Smooth muscle cell (in vitro differentiated cells): ENCODE measurements around the gene UNC80. TPM values are rescaled to one million over a fixed set of nuclear protein-coding genes. Genes with fewer than 3 reads are reported as not detected.

Source experiments
- DNase-seq: peaks from one replicate; lab custom pipeline; 2025; ENCODE audit not compliant: unreplicated experiment; lab: John Stamatoyannopoulos, UW
- H2AFZ ChIP-seq: fragments of 200-600 bp; sonication (generic); 2 replicates; pipeline ENCODE4 v1.6.0; 2016; ENCODE audit warnings: antibody characterized with exemption, low read depth, mild to moderate bottlenecking
- H3F3A ChIP-seq: fragments of 200-600 bp; sonication (generic); 2 replicates; pipeline ENCODE4 v1.6.0; 2017; ENCODE audit warnings: antibody characterized with exemption, low read depth
- H3K27ac ChIP-seq: fragments of 200-600 bp; sonication (generic); 2 replicates; pipeline ENCODE4 v1.5.1; 2016; ENCODE audit warnings: low read depth, mild to moderate bottlenecking
- H3K27me3 ChIP-seq: fragments of 200-600 bp; sonication (generic); 2 replicates; pipeline ENCODE4 v1.6.1; 2016; ENCODE audit warnings: low read depth, mild to moderate bottlenecking
- H3K36me3 ChIP-seq: fragments of 200-600 bp; sonication (generic); 2 replicates; pipeline ENCODE4 v1.5.1; 2016; ENCODE audit warnings: low read depth
- H3K4me1 ChIP-seq: fragments of 200-600 bp; sonication (generic); 2 replicates; pipeline ENCODE4 v1.5.1; 2016; ENCODE audit warnings: low read depth
- H3K4me2 ChIP-seq: fragments of 200-600 bp; sonication (generic); 2 replicates; pipeline ENCODE4 v1.6.0; 2016; ENCODE audit warnings: mild to moderate bottlenecking
- H3K4me3 ChIP-seq: fragments of 200-600 bp; sonication (generic); 2 replicates; pipeline ENCODE4 v1.5.1; 2016; ENCODE audit warnings: mild to moderate bottlenecking
- H3K79me2 ChIP-seq: fragments of 200-600 bp; sonication (generic); 2 replicates; pipeline ENCODE4 v1.6.0; 2016; ENCODE audit warnings: low read depth, mild to moderate bottlenecking
- H3K9ac ChIP-seq: fragments of 200-600 bp; sonication (generic); 2 replicates; pipeline ENCODE4 v1.6.0; 2016; ENCODE audit warnings: low read depth
- H3K9me3 ChIP-seq: fragments of 200-600 bp; sonication (generic); replicated peaks from 2 replicates; pipeline ENCODE4 v1.5.1; 2016; ENCODE audit warnings: low read depth
- H4K20me1 ChIP-seq: fragments of 200-600 bp; sonication (generic); 2 replicates; pipeline ENCODE4 v1.6.0; 2016; ENCODE audit warnings: low read depth
- CTCF ChIP-seq: fragments of 200-600 bp; sonication (generic); IDR thresholded peaks from 2 replicates; pipeline ENCODE4 v1.5.1; 2017; ENCODE audit warnings: borderline replicate concordance, mild to moderate bottlenecking, antibody characterized with exemption; ENCODE audit not compliant: insufficient read depth, poor library complexity, severe bottlenecking
- WGBS: methylation state at CpG from one replicate; pipeline ENCODE4 v1.1.7; 2016; ENCODE audit warnings: low lambda C conversion rate; 5-methylcytosine and 5-hydroxymethylcytosine counted together
- polyA plus RNA-seq: library from polyadenylated mRNA; unstranded; fragments of >200 nt; fragmentation: Nextera tagmentation; extraction: Ambion mirVana; gene quantifications from 2 replicates; pipeline ENCODE4 v1.2.1, GENCODE V29; 2016
- total RNA-seq: library from RNA; depleted of rRNA; stranded (reverse); fragments of >200 nt; gene quantifications from 2 replicates; pipeline ENCODE4 v1.2.3, GENCODE V29; 2014

Gene UNC80
- total and polyA plus RNA-seq, 2 experiments from 2014 or later: not detected

- no peak overlapping the region for H3K4me3 ChIP-seq
- no peaks in the 10 kb centered on the region for H3K9me3 ChIP-seq
- WGBS: 90% methylated on average over 2 of the region's 2 CpGs
- H3K27me3 ChIP-seq: no peaks in the 10 kb centered on the region
- TF ChIP-seq CTCF: no peak
- no peak overlapping the region for H2AFZ ChIP-seq
- H4K20me1 ChIP-seq: no peaks in the 10 kb centered on the region
- H3F3A ChIP-seq: no peaks in the 10 kb centered on the region
- no peaks in the 10 kb centered on the region for H3K36me3 ChIP-seq
- H3K9ac ChIP-seq: no peak overlapping the region
- no peak for DNase-seq
- no peaks in the 10 kb centered on the region for H3K79me2 ChIP-seq
- no peak overlapping the region for H3K4me2 ChIP-seq
- H3K4me1 ChIP-seq: no peaks in the 10 kb centered on the region
- H3K27ac ChIP-seq: no peak overlapping the region
Observed at GRCh38 chr2:209917154-209917771, 145.6 kb downstream of the UNC80 start.

GRCh38 chr2:209918251-209918650 is 146.6 kb downstream of the UNC80 start:
- no peak for DNase-seq
- TF ChIP-seq CTCF: no peak
- no peaks in the 10 kb centered on the region for H3K9me3 ChIP-seq
- no peaks in the 10 kb centered on the region for H3K27me3 ChIP-seq
- no peaks in the 10 kb centered on the region for H4K20me1 ChIP-seq
- H3K4me2 ChIP-seq: no peak overlapping the region
- H3K9ac ChIP-seq: no peak overlapping the region
- H3K27ac ChIP-seq: no peak overlapping the region
- no peaks in the 10 kb centered on the region for H3K4me1 ChIP-seq
- WGBS: 93% methylated on average over 6 of the region's 6 CpGs
- H3K79me2 ChIP-seq: no peaks in the 10 kb centered on the region
- no peaks in the 10 kb centered on the region for H3K36me3 ChIP-seq
- H2AFZ ChIP-seq: no peak overlapping the region
- H3F3A ChIP-seq: no peaks in the 10 kb centered on the region
- no peak overlapping the region for H3K4me3 ChIP-seq

DNA sequence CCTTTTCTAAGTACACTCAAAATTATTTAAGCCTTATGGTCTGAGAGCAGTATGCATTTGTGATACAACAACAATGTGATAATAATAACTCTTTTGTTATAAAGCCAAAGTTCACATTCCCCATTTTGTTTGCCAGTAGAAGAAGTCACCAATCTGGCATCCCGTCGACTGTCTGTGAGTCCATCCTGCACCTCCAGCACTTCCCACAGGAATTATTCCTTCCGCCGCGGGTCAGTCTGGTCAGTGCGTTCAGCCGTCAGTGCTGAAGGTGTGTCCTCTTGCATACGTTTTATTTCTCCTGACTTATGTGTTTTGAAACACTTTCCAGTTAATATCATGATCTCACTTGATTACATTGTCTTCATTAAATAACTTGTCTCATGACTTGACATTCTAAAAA is 150.5 kb downstream of the UNC80 start:
- Histone ChIP-seq H3K27me3 (no peaks in the 10 kb centered on the region), H3K27ac (no peak overlapping the region), H3K79me2 (no peaks in the 10 kb centered on the region), H3F3A (no peaks in the 10 kb centered on the region), H3K4me3 (no peak overlapping the region), H4K20me1 (no peaks in the 10 kb centered on the region), H3K9ac (no peak overlapping the region), H3K4me1 (no peaks in the 10 kb centered on the region), H2AFZ (no peak overlapping the region), H3K36me3 (no peaks in the 10 kb centered on the region), H3K9me3 (no peaks in the 10 kb centered on the region), H3K4me2 (no peak overlapping the region)
- 85% methylated on average over 8 of the region's 8 CpGs for WGBS
- TF ChIP-seq CTCF: no peak
- DNase-seq: no peak

- H3K27ac ChIP-seq: no peak overlapping the region
- no peaks in the 10 kb centered on the region for H4K20me1 ChIP-seq
Observed at GRCh38 chr2:209929369-209929768, 157.7 kb downstream of the UNC80 start.

More at GRCh38 chr2:209929369-209929768, 157.7 kb downstream of the UNC80 start:
- Histone ChIP-seq H3F3A (no peaks in the 10 kb centered on the region), H3K4me1 (no peaks in the 10 kb centered on the region), H3K9ac (no peak overlapping the region), H3K4me2 (no peak overlapping the region), H3K79me2 (no peaks in the 10 kb centered on the region), H3K27me3 (no peaks in the 10 kb centered on the region), H3K9me3 (no peaks in the 10 kb centered on the region), H2AFZ (no peak overlapping the region), H3K36me3 (no peaks in the 10 kb centered on the region), H3K4me3 (no peak overlapping the region)
- no peak for TF ChIP-seq CTCF
- 81% methylated on average over 2 of the region's 2 CpGs for WGBS
- DNase-seq: no peak
